Measurements from ENCODE around the gene CCDC12.
"Not testable (repeated sequence)": the region's sequence is repeated elsewhere in the genome, so short reads cannot be mapped to it uniquely, and the experiment has no call there.

Gene CCDC12

GRCh38 chr3:46921041-46921440 is 55.5 kb downstream of the CCDC12 start:
- no peak for FAIRE-seq
- no peak for DNase-seq (ENCODE audit: insufficient read length)
- peak; percentile 24; the same call in 1 of the 2 replicates for TF ChIP-seq POLR2AphosphoS5 (IDR thresholded peaks at IDR 0.05; ENCODE audit: low read depth, low read length)
- TF ChIP-seq TAF1 (IDR thresholded peaks at IDR 0.05; ENCODE audit: borderline replicate concordance, low read depth, low read length): no peak

GRCh38 chr3:46918634-46919033 is 57.9 kb downstream of the CCDC12 start:
- FAIRE-seq: no peak
- DNase-seq (ENCODE audit: insufficient read length): no peak
- no peak; the same call in 1 of the 2 replicates for TF ChIP-seq POLR2A (IDR thresholded peaks at IDR 0.05; ENCODE audit: low read depth, low read length)
- 0 out of 2 replicates have a peak, but pooled peaks have one; percentile 55 for TF ChIP-seq POLR2AphosphoS5 (IDR thresholded peaks at IDR 0.05; ENCODE audit: low read depth, low read length)
- no peak for TF ChIP-seq TAF1 (IDR thresholded peaks at IDR 0.05; ENCODE audit: borderline replicate concordance, low read depth, low read length)

- FAIRE-seq (no peak), DNase-seq (ENCODE audit: insufficient read length) (no peak)
- no peak for TF ChIP-seq POLR2AphosphoS5 (IDR thresholded peaks at IDR 0.05; ENCODE audit: low read depth, low read length)
- TF ChIP-seq POLR2A (IDR thresholded peaks at IDR 0.05; ENCODE audit: low read depth, low read length): no peak
- no peak for TF ChIP-seq TAF1 (IDR thresholded peaks at IDR 0.05; ENCODE audit: borderline replicate concordance, low read depth, low read length)
Observed at GRCh38 chr3:46918202-46918601, 58.3 kb downstream of the CCDC12 start.

GRCh38 chr3:46917257-46917656 is 59.3 kb downstream of the CCDC12 start:
- DNase-seq (ENCODE audit: insufficient read length) (no peak), FAIRE-seq (no peak)
- TF ChIP-seq TAF1 (IDR thresholded peaks at IDR 0.05; ENCODE audit: borderline replicate concordance, low read depth, low read length) (no peak), POLR2A (IDR thresholded peaks at IDR 0.05; ENCODE audit: low read depth, low read length) (no peak), POLR2AphosphoS5 (IDR thresholded peaks at IDR 0.05; ENCODE audit: low read depth, low read length) (0 out of 2 replicates have a peak, but pooled peaks have one; percentile 18)

- TF ChIP-seq POLR2AphosphoS5 (IDR thresholded peaks at IDR 0.05; ENCODE audit: low read depth, low read length): no peak
- no peak for TF ChIP-seq TAF1 (IDR thresholded peaks at IDR 0.05; ENCODE audit: borderline replicate concordance, low read depth, low read length)
- no peak for TF ChIP-seq POLR2A (IDR thresholded peaks at IDR 0.05; ENCODE audit: low read depth, low read length)
- DNase-seq (ENCODE audit: insufficient read length) (no peak), FAIRE-seq (no peak)
Observed at GRCh38 chr3:46916799-46917198, 59.7 kb downstream of the CCDC12 start.

GRCh38 chr3:46916278-46916677 is 60.3 kb downstream of the CCDC12 start:
- FAIRE-seq (no peak), DNase-seq (ENCODE audit: insufficient read length) (no peak)
- TF ChIP-seq POLR2A (IDR thresholded peaks at IDR 0.05; ENCODE audit: low read depth, low read length): no peak
- TF ChIP-seq POLR2AphosphoS5 (IDR thresholded peaks at IDR 0.05; ENCODE audit: low read depth, low read length): no peak
- no peak for TF ChIP-seq TAF1 (IDR thresholded peaks at IDR 0.05; ENCODE audit: borderline replicate concordance, low read depth, low read length)

GRCh38 chr3:46915297-46915822 is 61.2 kb downstream of the CCDC12 start:
- TF ChIP-seq POLR2AphosphoS5 (IDR thresholded peaks at IDR 0.05; ENCODE audit: low read depth, low read length) (peak; percentile 22; the same call in 1 of the 2 replicates), POLR2A (IDR thresholded peaks at IDR 0.05; ENCODE audit: low read depth, low read length) (no peak), TAF1 (IDR thresholded peaks at IDR 0.05; ENCODE audit: borderline replicate concordance, low read depth, low read length) (no peak)
- FAIRE-seq (no peak), DNase-seq (ENCODE audit: insufficient read length) (no peak)

- DNase-seq (ENCODE audit: insufficient read length) (no peak), FAIRE-seq (no peak)
- TF ChIP-seq TAF1 (IDR thresholded peaks at IDR 0.05; ENCODE audit: borderline replicate concordance, low read depth, low read length) (no peak), POLR2A (IDR thresholded peaks at IDR 0.05; ENCODE audit: low read depth, low read length) (no peak), POLR2AphosphoS5 (IDR thresholded peaks at IDR 0.05; ENCODE audit: low read depth, low read length) (no peak)
Observed at GRCh38 chr3:46914849-46915248, 61.7 kb downstream of the CCDC12 start.

- FAIRE-seq (no peak), DNase-seq (ENCODE audit: insufficient read length) (no peak)
- TF ChIP-seq TAF1 (IDR thresholded peaks at IDR 0.05; ENCODE audit: borderline replicate concordance, low read depth, low read length) (no peak), POLR2AphosphoS5 (IDR thresholded peaks at IDR 0.05; ENCODE audit: low read depth, low read length) (no peak), POLR2A (IDR thresholded peaks at IDR 0.05; ENCODE audit: low read depth, low read length) (no peak)
Observed at GRCh38 chr3:46913644-46914043, 62.9 kb downstream of the CCDC12 start.

GRCh38 chr3:46912986-46913385 is 63.6 kb downstream of the CCDC12 start:
- TF ChIP-seq POLR2A (IDR thresholded peaks at IDR 0.05; ENCODE audit: low read depth, low read length) (no peak), POLR2AphosphoS5 (IDR thresholded peaks at IDR 0.05; ENCODE audit: low read depth, low read length) (no peak), TAF1 (IDR thresholded peaks at IDR 0.05; ENCODE audit: borderline replicate concordance, low read depth, low read length) (no peak)
- no peak for DNase-seq (ENCODE audit: insufficient read length)
- FAIRE-seq: no peak

- DNase-seq (ENCODE audit: insufficient read length); FAIRE-seq: not testable (repeated sequence)
Observed at GRCh38 chr3:46910914-46911313, 65.6 kb downstream of the CCDC12 start.

- FAIRE-seq: no peak
- TF ChIP-seq POLR2A (IDR thresholded peaks at IDR 0.05; ENCODE audit: low read depth, low read length) (no peak), POLR2AphosphoS5 (IDR thresholded peaks at IDR 0.05; ENCODE audit: low read depth, low read length) (no peak), TAF1 (IDR thresholded peaks at IDR 0.05; ENCODE audit: borderline replicate concordance, low read depth, low read length) (no peak)
- no peak for DNase-seq (ENCODE audit: insufficient read length)
Observed at GRCh38 chr3:46910166-46910760, 66.3 kb downstream of the CCDC12 start.

Data from GM12892 (cell line).